K562 (cell line): Measurements from ENCODE around the gene FRMD4B. TPM values are rescaled to one million over a fixed set of nuclear protein-coding genes. Genes with fewer than 3 reads are reported as not detected.

Experiments used
- ATAC-seq: fragments of 200-7000 bp; cut with Tn5 transposase; 3 replicates; pipeline ENCODE4 v1.9.1; 2020; ENCODE audit warnings: moderate library complexity
- BruUV-seq: library from RNA; stranded (reverse); fragments of 400-500 nt; replicated peaks from 2 replicates; lab custom pipeline; 2021; lab: Mats Ljungman, UMichigan
- CTCF ChIA-PET: fragments of 300-600 bp; formaldehyde crosslinking; extraction: SDS; loops from one replicate; lab custom pipeline; 2021; ENCODE audit warnings: low intra/inter-chr PET ratio; lab: Yijun Ruan, JAX
- POLR2A ChIA-PET: fragments of 300-600, 350-650 bp; sonication (Branson Sonifier 250); formaldehyde crosslinking; extraction: SDS; loops from one replicate; lab custom pipeline; 2021; ENCODE audit warnings: antibody characterized with exemption, inconsistent platforms; lab: Yijun Ruan, JAX
- DNase-seq, 4 experiments: peaks; one replicate each; pipeline versions ENCODE4 v3.0.0 to v3.0.0-alpha.2; 2011 to 2018; ENCODE audit warnings: low spot score in 3 of 4, mixed read lengths in 3 of 4; ENCODE audit errors: extremely low read depth in 1 of 4
- FAIRE-seq: peaks from 2 replicates; lab custom pipeline; 2011; peaks lifted over from hg19 to GRCh38; lab: Jason Lieb, UNC
- H2AFZ ChIP-seq: 2 replicates; pipeline ENCODE4 v1.6.0; 2011; ENCODE audit warnings: low read depth, low read length, control low read depth, inconsistent platforms
- H3K27ac ChIP-seq: fragments of 200-600 bp; 3 replicates; pipeline ENCODE4 v1.8.0; 2011; ENCODE audit warnings: low read depth, mild to moderate bottlenecking, control low read depth, inconsistent platforms, low read length, moderate library complexity, mixed read lengths; ENCODE audit errors: extremely low read depth
- H3K27me3 ChIP-seq, 2 experiments: fragments of 300-600 bp in 1 of 2; 2 replicates in 1 of 2; 3 replicates in 1 of 2; pipeline versions ENCODE4 v1.6.0 to v1.8.0; 2011; ENCODE audit warnings: inconsistent platforms in 2 of 2, low read length in 2 of 2, mild to moderate bottlenecking in 1 of 2, mixed read lengths in 1 of 2, moderate library complexity in 1 of 2; ENCODE audit not compliant: control insufficient read depth in 2 of 2, insufficient read depth in 2 of 2
- H3K36me3 ChIP-seq: fragments of 300-600 bp; 3 replicates; pipeline ENCODE4 v1.8.0; 2011; ENCODE audit warnings: mild to moderate bottlenecking, low read length, inconsistent platforms; ENCODE audit not compliant: control insufficient read depth, insufficient read depth
- H3K4me1 ChIP-seq, 2 experiments: fragments of 200-600 bp in 1 of 2; replicated peaks in 1 of 2; 2 replicates in 1 of 2; 3 replicates in 1 of 2; pipeline versions ENCODE4 v1.5.1 to v1.8.0; 2011; ENCODE audit warnings: inconsistent platforms in 2 of 2, low read length in 2 of 2, mild to moderate bottlenecking in 1 of 2, mixed read lengths in 1 of 2, moderate library complexity in 1 of 2; ENCODE audit not compliant: control insufficient read depth in 2 of 2, insufficient read depth in 2 of 2
- H3K4me2 ChIP-seq: 2 replicates; pipeline ENCODE4 v1.6.1; 2011; ENCODE audit warnings: low read length, control low read depth, inconsistent platforms, mixed read lengths; ENCODE audit not compliant: insufficient read depth
- H3K4me3 ChIP-seq: fragments of 200-600 bp; sonication (generic), shearing (Covaris generic); 2 replicates; pipeline ENCODE4 v1.5.1; 2016; ENCODE audit warnings: control low read depth, inconsistent platforms
- H3K79me2 ChIP-seq: fragments of 200-600 bp; 3 replicates; pipeline ENCODE4 v1.8.0; 2011; ENCODE audit warnings: low read length, inconsistent platforms; ENCODE audit not compliant: control insufficient read depth, insufficient read depth
- H3K9ac ChIP-seq, 2 experiments: 2 replicates each; pipeline versions ENCODE4 v1.6.0 to v1.6.1; 2011; ENCODE audit warnings: low read depth in 2 of 2, low read length in 2 of 2, control low read depth in 1 of 2, inconsistent platforms in 1 of 2, mild to moderate bottlenecking in 1 of 2, mixed read lengths in 1 of 2; ENCODE audit not compliant: insufficient read depth in 1 of 2
- H3K9me1 ChIP-seq: one replicate; pipeline ENCODE4 v1.6.0; 2011; ENCODE audit warnings: inconsistent platforms, mild to moderate bottlenecking, low read length, moderate library complexity; ENCODE audit not compliant: control insufficient read depth, insufficient read depth
- H3K9me3 ChIP-seq: replicated peaks from 2 replicates; pipeline ENCODE4 v1.5.1; 2011; ENCODE audit warnings: low read depth, low read length, inconsistent platforms; ENCODE audit not compliant: control insufficient read depth, insufficient read depth
- H4K20me1 ChIP-seq: replicated peaks from 2 replicates; pipeline ENCODE4 v1.6.1; 2011; ENCODE audit warnings: low read length, inconsistent platforms, mixed read lengths; ENCODE audit not compliant: control insufficient read depth, insufficient read depth
- ATF1 ChIP-seq, 2 experiments: fragments of 450-650 bp in 1 of 2; IDR thresholded peaks; 2 replicates each; pipeline ENCODE4 v1.6.1; 2016; ENCODE audit warnings: missing compliant biosample characterization in 1 of 2, missing genetic modification characterization in 1 of 2
- GABPA ChIP-seq: fragments of 200-800 bp; sonication (Bioruptor generic); conservative IDR thresholded peaks from 2 replicates; pipeline ENCODE4 v1.6.1; 2016; ENCODE audit warnings: low read depth, missing genetic modification characterization, missing compliant biosample characterization
- GABPB2 ChIP-seq: fragments of 250-450 bp; sonication (Bioruptor Pico); conservative IDR thresholded peaks from 2 replicates; pipeline ENCODE4 v1.5.1; 2021; ENCODE audit warnings: mild to moderate bottlenecking
- HSF4 ChIP-seq: fragments of 250-450 bp; sonication (Bioruptor Pico); IDR thresholded peaks from 2 replicates; pipeline ENCODE4 v2.1.2; 2022; ENCODE audit warnings: mild to moderate bottlenecking, moderate library complexity, borderline replicate concordance
- IRF2 ChIP-seq: sonication (generic); formaldehyde crosslinking; IDR thresholded peaks from 2 replicates; pipeline ENCODE4 v1.8.1; 2022; ENCODE audit warnings: mild to moderate bottlenecking, missing genetic modification reagents
- KLF10 ChIP-seq: fragments of 250-450 bp; sonication (Bioruptor Pico); IDR thresholded peaks from 2 replicates; pipeline ENCODE4 v1.6.1; 2021; ENCODE audit warnings: matching md5 sums
- MAFF ChIP-seq: IDR thresholded peaks from 2 replicates; pipeline ENCODE4 v1.6.1; 2012; ENCODE audit warnings: low read length, improper control_type of control experiment
- NELFE ChIP-seq: IDR thresholded peaks from 2 replicates; pipeline ENCODE4 v1.6.1; 2011; ENCODE audit warnings: mild to moderate bottlenecking; ENCODE audit not compliant: insufficient read depth, insufficient read length
- STAG1 ChIP-seq: sonication (generic); formaldehyde crosslinking; IDR thresholded peaks from 2 replicates; pipeline ENCODE4 v1.5.0; 2020; ENCODE audit warnings: missing genetic modification reagents, borderline replicate concordance
- ZNF224 ChIP-seq: sonication (generic); formaldehyde crosslinking; IDR thresholded peaks from 2 replicates; pipeline ENCODE4 v1.8.0; 2022; ENCODE audit warnings: mild to moderate bottlenecking, missing genetic modification reagents
- ZNF232 ChIP-seq: sonication (generic); formaldehyde crosslinking; IDR thresholded peaks from 2 replicates; pipeline ENCODE4 v1.8.0; 2022; ENCODE audit warnings: mild to moderate bottlenecking, missing genetic modification reagents
- ZNF239 ChIP-seq: fragments of 250-450 bp; sonication (Bioruptor Pico); IDR thresholded peaks from 2 replicates; pipeline ENCODE4 v1.4.0; 2020; ENCODE audit warnings: mild to moderate bottlenecking
- ZNF644 ChIP-seq: fragments of 200-800 bp; sonication (Bioruptor generic); IDR thresholded peaks from 2 replicates; pipeline ENCODE4 v1.6.1; 2016; ENCODE audit warnings: low read depth, missing genetic modification characterization, missing compliant biosample characterization
- WGBS: fragments of 100-300 bp; shearing (Covaris generic); methylation state at CpG from one replicate; pipeline ENCODE4 v1.1.6; 2016; ENCODE audit warnings: low coverage, mixed read lengths; ENCODE audit not compliant: insufficient coverage; ENCODE audit errors: missing lambda C conversion rate; 5-methylcytosine and 5-hydroxymethylcytosine counted together
- in situ Hi-C: fragments of 300-500 bp; cut with MboI; formaldehyde crosslinking; loops from 4 replicates; pipeline ENCODE4 v1.15.0; 2018; ENCODE audit warnings: inconsistent platforms, mixed read lengths
- intact Hi-C: fragments of 100-400 bp; cut with micrococcal nuclease; formaldehyde crosslinking; loops from 2 replicates; pipeline ENCODE4 v1.14.2; 2022
- polyA plus RNA-seq, 8 experiments: library from polyadenylated mRNA; depleted of rRNA in 4 of 8; stranded (reverse) in 5 of 8; unstranded in 3 of 8; fragments of >200 nt; fragmentation: Nextera tagmentation in 2 of 8; fragmentation: Illumina TruSeq in 1 of 8; extraction: Ambion mirVana in 2 of 8; extraction: Trizol in 1 of 8; gene quantifications; 2 replicates each; pipeline versions ENCODE4 v1.2.1 to v1.2.3, GENCODE V29; 2011 to 2014; ENCODE audit warnings: inconsistent platforms in 1 of 8, missing spikeins in 1 of 8
- total RNA-seq, 7 experiments: library from RNA; depleted of rRNA in 6 of 7; stranded (reverse); fragments of >200 nt in 6 of 7; fragmentation: Illumina TruSeq in 2 of 7; extraction: Trizol in 2 of 7; gene quantifications; 2 replicates each; pipeline versions ENCODE4 v1.2.1 to v1.2.3, GENCODE V29; 2011 to 2021; ENCODE audit warnings: low replicate concordance in 1 of 7

The FRMD4B gene
- total and polyA plus RNA-seq, 9 of the 15 experiments (the other 6 are each of a cell fraction or from before 2014, with no cell fraction given) = 0.03 to 0.09 (median 0.04) TPM; not detected in 3

GRCh38 chr3:69326855-69327300 is 59.0 kb downstream of the FRMD4B start:
- no peaks in the 10 kb centered on the region for H4K20me1 ChIP-seq
- no peak overlapping the region for H2AFZ ChIP-seq
- TF ChIP-seq KLF10 (CRISPR knock-in tag) = no peak
- no peak for TF ChIP-seq HSF4 (CRISPR knock-in tag)
- no peak for TF ChIP-seq IRF2 (CRISPR knock-in tag)
- TF ChIP-seq STAG1 (CRISPR knock-in tag) = no peak
- TF ChIP-seq NELFE = no peak
- no peak for TF ChIP-seq ZNF224
- no peak for TF ChIP-seq ATF1 (CRISPR knock-in tag; IDR thresholded peaks at IDR 0.05)
- no peak for TF ChIP-seq ATF1 (tag; IDR thresholded peaks at IDR 0.05)
- TF ChIP-seq GABPB2 (CRISPR knock-in tag) = no peak
- TF ChIP-seq ZNF232 = no peak
- no peak for TF ChIP-seq GABPA
- no peak for TF ChIP-seq ZNF644 (tag)
- no peak for TF ChIP-seq MAFF
- TF ChIP-seq ZNF239 (CRISPR knock-in tag) = no peak
- TF ChIP-seq, all 486 proteins: peak for 0
- BruUV-seq = no TSS peak
- no peak for ATAC-seq
- Histone ChIP-seq H3K9me3 (no peaks in the 10 kb centered on the region), H3K27me3 (peaks cover 0 to 5% of the 10 kb centered on the region in 2 experiments; a peak in 2 of 5 replicates), H3K36me3 (no peaks in the 10 kb centered on the region), H3K79me2 (no peaks in the 10 kb centered on the region), H3K27ac (no peak overlapping the region), H3K9ac (no peak overlapping the region), H3K4me2 (no peak overlapping the region), H3K9me1 (no peaks in the 10 kb centered on the region), H3K4me3 (no peak overlapping the region), H3K4me1 (no peaks in the 10 kb centered on the region)
- in situ Hi-C loops = no loop called here
- WGBS = 0% methylated on average over 4 of the region's 4 CpGs
- FAIRE-seq = no peak
- intact Hi-C loops = no loop called here
- POLR2A ChIA-PET = no interaction called here
- CTCF ChIA-PET = no interaction called here
- DNase-seq = no peak
